Activated CD8-positive, alpha-beta memory T cell treated with anti-CD3 and anti-CD28 coated beads for 1 hour (primary cell): ENCODE data around the gene BAHD1.

ENCODE experiments used
- DNase-seq, 2 donors: peaks; one replicate each; pipeline ENCODE4 v3.0.0-alpha.2; 2020; ENCODE audit warnings: low read depth in 1 of 2; ENCODE audit errors: extremely low read depth in 1 of 2

BAHD1 gene

GRCh38 chr15:40464595-40465185 lies 23.9 kb downstream of the BAHD1 start:
- DNase-seq: no peak

- DNase-seq: no peak
Observed at GRCh38 chr15:40465939-40466338, 25.2 kb downstream of the BAHD1 start.

GRCh38 chr15:40466426-40467260 lies 25.9 kb downstream of the BAHD1 start:
- no peak for DNase-seq

- no peak for DNase-seq
Observed at GRCh38 chr15:40467261-40467615, 26.5 kb downstream of the BAHD1 start.

- no peak for DNase-seq
Observed at GRCh38 chr15:40468898-40469331, 28.2 kb downstream of the BAHD1 start.

GRCh38 chr15:40469776-40470390 lies 29.1 kb downstream of the BAHD1 start:
- no peak for DNase-seq

GRCh38 chr15:40470423-40471104 lies 29.8 kb downstream of the BAHD1 start, which contains the start of gene CHST14:
CHST14 (plus strand) TSS chr15:40470984; CDS start chr15:40471214, 230 bp downstream.
- peak in 1 of 2 donors; percentile 43 for DNase-seq

- no peak for DNase-seq
Observed at GRCh38 chr15:40471105-40471807, 30.5 kb downstream of the BAHD1 start.

GRCh38 chr15:40471808-40472150 lies 31.0 kb downstream of the BAHD1 start:
- no peak for DNase-seq

GRCh38 chr15:40472171-40472727 lies 31.5 kb downstream of the BAHD1 start:
- no peak for DNase-seq

GRCh38 chr15:40474581-40474980 lies 33.8 kb downstream of the BAHD1 start:
- no peak for DNase-seq

- no peak for DNase-seq
Observed at GRCh38 chr15:40477642-40478327, 37.0 kb downstream of the BAHD1 start.

- no peak for DNase-seq
Observed at GRCh38 chr15:40479024-40479423, 38.3 kb downstream of the BAHD1 start.

- DNase-seq: no peak
Observed at GRCh38 chr15:40481341-40482074, 40.8 kb downstream of the BAHD1 start.

- no peak for DNase-seq
Observed at GRCh38 chr15:40483919-40484318, 43.2 kb downstream of the BAHD1 start.

GRCh38 chr15:40486066-40486770 lies 45.5 kb downstream of the BAHD1 start:
- DNase-seq: no peak

- DNase-seq: no peak
Observed at GRCh38 chr15:40487816-40488682, 47.3 kb downstream of the BAHD1 start.
